Gastroesophageal sphincter (tissue), 4 donors: ENCODE data around the gene ADGB. TPM values are rescaled to one million over a fixed set of nuclear protein-coding genes. Genes with fewer than 3 reads are reported as not detected.

Source experiments
- ATAC-seq: fragments of 150-250 bp; one replicate; pipeline ENCODE4 v1.9.1; 2016; ENCODE audit warnings: mild to moderate bottlenecking, moderate library complexity
- H3K27ac ChIP-seq, 4 donors: fragments of 200-600 bp; sonication (generic) in 3 of 4; 1 replicate in 3 of 4; 2 replicates in 1 of 4; pipeline ENCODE4 v1.5.1; 2016 to 2019
- H3K27me3 ChIP-seq: fragments of 200-600 bp; sonication (generic); one replicate; pipeline ENCODE4 v1.5.1; 2019
- H3K36me3 ChIP-seq, 2 donors: fragments of 200-600 bp; sonication (generic); one replicate each; pipeline ENCODE4 v1.5.1; 2019; ENCODE audit warnings: control low read depth in 1 of 2
- H3K4me1 ChIP-seq, 3 donors: fragments of 200-600 bp; sonication (generic); 1 replicate in 2 of 3; 2 replicates in 1 of 3; pipeline ENCODE4 v1.5.1; 2016 to 2019; ENCODE audit warnings: control low read depth in 2 of 3
- H3K4me3 ChIP-seq, 2 donors: fragments of 200-600 bp; sonication (generic); one replicate each; pipeline ENCODE4 v1.5.1; 2019; ENCODE audit warnings: mild to moderate bottlenecking in 1 of 2, moderate library complexity in 1 of 2
- H3K9me3 ChIP-seq, 3 donors: fragments of 200-600 bp; sonication (generic); one replicate each; pipeline ENCODE4 v1.5.1; 2017 to 2019; ENCODE audit warnings: control low read depth in 2 of 3
- EP300 ChIP-seq: sonication (generic); formaldehyde crosslinking; IDR thresholded peaks from one replicate; pipeline ENCODE4 v1.6.1; 2017; ENCODE audit warnings: antibody characterized with exemption, mild to moderate bottlenecking
- POLR2A ChIP-seq, 2 donors: fragments of 450-650 bp; IDR thresholded peaks; one replicate each; pipeline ENCODE4 v1.6.1; 2017; ENCODE audit warnings: antibody characterized with exemption in 2 of 2, mild to moderate bottlenecking in 2 of 2, moderate library complexity in 1 of 2
- POLR2AphosphoS5 ChIP-seq: sonication (generic); formaldehyde crosslinking; IDR thresholded peaks from one replicate; pipeline ENCODE4 v1.6.1; 2017; ENCODE audit warnings: antibody characterized with exemption
- WGBS, 2 donors: methylation state at CpG; one replicate each; pipeline ENCODE4 v1.1.5; 2018; ENCODE audit warnings: low coverage in 1 of 2; 5-methylcytosine and 5-hydroxymethylcytosine counted together
- total RNA-seq, 4 donors: library from RNA; depleted of rRNA; stranded (reverse); fragments of >200 nt; gene quantifications; one replicate each; pipeline ENCODE4 v1.1.0, GENCODE V29; 2016
- TF ChIP-seq, protein P1 (sequence below), 4 experiments: fragments of 200-600 bp in 2 of 4; fragments of 450-650 bp in 2 of 4; sonication (generic) in 1 of 4; IDR thresholded peaks; one replicate each; pipeline ENCODE4 v1.5.1; 2017 to 2019; ENCODE audit warnings: antibody characterized with exemption in 4 of 4, mild to moderate bottlenecking in 2 of 4, moderate library complexity in 2 of 4

ADGB gene
- total RNA-seq, 4 donors from 2014 or later = not detected

DNA sequence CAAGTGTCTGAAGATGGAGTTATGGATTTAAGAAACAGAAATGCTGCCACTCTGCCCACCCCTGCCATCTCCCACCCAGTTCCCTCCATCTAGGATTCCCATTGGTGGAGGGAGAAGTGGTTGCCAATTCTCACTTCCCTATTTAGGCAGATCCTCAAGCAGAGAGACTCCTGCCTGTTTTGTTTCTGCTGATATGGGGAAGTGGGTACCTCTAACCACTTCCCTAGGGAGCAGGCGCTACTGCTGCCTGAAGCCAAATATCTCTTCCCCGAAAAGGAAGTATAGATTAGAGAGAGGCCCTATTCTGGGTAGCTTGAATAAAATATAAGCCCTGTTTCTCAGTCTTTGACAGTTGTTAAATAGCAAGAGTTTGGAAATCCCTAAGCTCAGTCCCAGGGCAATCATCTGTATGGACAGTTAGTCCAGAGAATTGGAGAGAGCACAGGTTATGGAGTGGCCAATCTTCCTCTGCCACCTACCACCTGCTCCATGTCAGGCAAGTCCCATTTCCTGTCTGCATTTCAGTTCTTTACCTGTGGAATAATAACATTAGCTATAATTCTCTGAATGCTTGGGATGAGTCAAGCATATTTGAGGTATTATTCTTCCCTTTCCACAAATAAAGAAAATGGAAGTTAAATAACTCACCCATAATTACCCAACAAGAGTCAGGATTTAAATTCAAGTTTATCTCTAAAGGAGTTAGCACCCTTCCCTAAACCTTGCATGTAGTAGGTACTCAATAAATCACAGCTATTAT lies 2.6 kb upstream of the ADGB start:
- peak; percentile 40 for ATAC-seq
- peaks cover 0 to 13% (median 0%) of the 10 kb centered on the region in 3 donors for H3K4me1 ChIP-seq

DNA sequence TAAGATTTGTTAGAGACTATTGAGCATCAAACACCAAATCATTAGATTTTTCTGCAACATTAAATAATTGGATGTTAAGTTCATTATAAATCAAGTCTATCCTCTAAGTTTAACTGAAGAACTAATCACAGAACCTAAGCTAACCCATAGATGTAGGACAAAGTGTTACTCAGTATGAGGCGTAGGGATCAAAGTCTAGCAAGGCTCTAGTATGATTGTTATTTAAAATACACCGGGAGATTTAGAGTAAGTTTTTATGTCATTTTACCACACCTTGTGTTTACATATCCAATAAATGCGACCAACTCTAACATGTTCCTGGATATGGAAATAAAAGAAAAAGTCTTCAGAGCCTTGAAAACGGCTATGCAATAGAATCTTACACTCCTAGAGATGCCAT lies 2.6 kb downstream of the ADGB start:
- Histone ChIP-seq H3K4me3 (no peak overlapping the region), H3K36me3 (no peaks in the 10 kb centered on the region), H3K9me3 (no peaks in the 10 kb centered on the region), H3K4me1 (peaks cover 0 to 13% (median 0%) of the 10 kb centered on the region in 3 donors), H3K27ac (no peak overlapping the region), H3K27me3 (no peaks in the 10 kb centered on the region)
- TF ChIP-seq, protein P1, sequence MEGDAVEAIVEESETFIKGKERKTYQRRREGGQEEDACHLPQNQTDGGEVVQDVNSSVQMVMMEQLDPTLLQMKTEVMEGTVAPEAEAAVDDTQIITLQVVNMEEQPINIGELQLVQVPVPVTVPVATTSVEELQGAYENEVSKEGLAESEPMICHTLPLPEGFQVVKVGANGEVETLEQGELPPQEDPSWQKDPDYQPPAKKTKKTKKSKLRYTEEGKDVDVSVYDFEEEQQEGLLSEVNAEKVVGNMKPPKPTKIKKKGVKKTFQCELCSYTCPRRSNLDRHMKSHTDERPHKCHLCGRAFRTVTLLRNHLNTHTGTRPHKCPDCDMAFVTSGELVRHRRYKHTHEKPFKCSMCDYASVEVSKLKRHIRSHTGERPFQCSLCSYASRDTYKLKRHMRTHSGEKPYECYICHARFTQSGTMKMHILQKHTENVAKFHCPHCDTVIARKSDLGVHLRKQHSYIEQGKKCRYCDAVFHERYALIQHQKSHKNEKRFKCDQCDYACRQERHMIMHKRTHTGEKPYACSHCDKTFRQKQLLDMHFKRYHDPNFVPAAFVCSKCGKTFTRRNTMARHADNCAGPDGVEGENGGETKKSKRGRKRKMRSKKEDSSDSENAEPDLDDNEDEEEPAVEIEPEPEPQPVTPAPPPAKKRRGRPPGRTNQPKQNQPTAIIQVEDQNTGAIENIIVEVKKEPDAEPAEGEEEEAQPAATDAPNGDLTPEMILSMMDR (IDR thresholded peaks at IDR 0.05) = no peak
- TF ChIP-seq EP300 = no peak
- no peak for TF ChIP-seq POLR2A (IDR thresholded peaks at IDR 0.05)
- TF ChIP-seq POLR2AphosphoS5 = no peak
- no peak for ATAC-seq
- WGBS, 2 donors = 52 to 64% methylated on average over 4 of the region's 4 CpGs

More for the DNA sequence above, 2.6 kb upstream of the ADGB start:
- no peak overlapping the region for H3K27ac ChIP-seq
- no peak for TF ChIP-seq POLR2A (IDR thresholded peaks at IDR 0.05)
- TF ChIP-seq POLR2AphosphoS5 = no peak
- TF ChIP-seq, protein P1 (IDR thresholded peaks at IDR 0.05) = no peak
- no peak for TF ChIP-seq EP300
- no peaks in the 10 kb centered on the region for H3K36me3 ChIP-seq
- H3K27me3 ChIP-seq = no peaks in the 10 kb centered on the region
- no CpG with 5 or more reads among the region's 2 CpGs for WGBS, 2 donors
- H3K4me3 ChIP-seq = no peak overlapping the region
- no peaks in the 10 kb centered on the region for H3K9me3 ChIP-seq

DNA sequence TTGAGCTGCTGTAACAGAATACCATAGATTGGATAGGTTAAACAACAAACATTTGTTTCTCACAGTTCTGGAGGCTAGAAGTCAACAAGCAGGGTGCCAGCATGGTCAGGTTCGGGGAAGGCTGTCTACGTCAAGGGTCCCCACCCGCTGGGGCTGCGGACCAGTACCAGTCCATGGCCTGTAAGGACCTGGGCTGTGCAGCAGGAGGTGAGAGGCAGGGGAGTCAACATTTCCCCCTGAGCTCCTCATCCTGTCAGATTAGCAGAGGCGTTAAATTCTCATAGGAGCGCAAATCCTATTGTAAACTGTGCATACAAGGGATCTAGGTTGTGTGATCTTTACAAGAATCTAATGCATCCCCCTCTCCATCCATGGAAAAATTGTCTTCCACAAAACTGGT lies 3.8 kb downstream of the ADGB start:
- H3K9me3 ChIP-seq = no peaks in the 10 kb centered on the region
- 36 to 48% methylated on average over 4 to 5 of the region's 6 CpGs for WGBS, 2 donors
- H3K27ac ChIP-seq = no peak overlapping the region
- peaks cover 0 to 13% (median 0%) of the 10 kb centered on the region in 3 donors for H3K4me1 ChIP-seq
- no peak overlapping the region for H3K4me3 ChIP-seq
- no peaks in the 10 kb centered on the region for H3K36me3 ChIP-seq
- H3K27me3 ChIP-seq = no peaks in the 10 kb centered on the region
- ATAC-seq = no peak
- TF ChIP-seq POLR2AphosphoS5 (no peak), POLR2A (IDR thresholded peaks at IDR 0.05) (no peak), EP300 (no peak)
- TF ChIP-seq, protein P1 (IDR thresholded peaks at IDR 0.05) = no peak

DNA sequence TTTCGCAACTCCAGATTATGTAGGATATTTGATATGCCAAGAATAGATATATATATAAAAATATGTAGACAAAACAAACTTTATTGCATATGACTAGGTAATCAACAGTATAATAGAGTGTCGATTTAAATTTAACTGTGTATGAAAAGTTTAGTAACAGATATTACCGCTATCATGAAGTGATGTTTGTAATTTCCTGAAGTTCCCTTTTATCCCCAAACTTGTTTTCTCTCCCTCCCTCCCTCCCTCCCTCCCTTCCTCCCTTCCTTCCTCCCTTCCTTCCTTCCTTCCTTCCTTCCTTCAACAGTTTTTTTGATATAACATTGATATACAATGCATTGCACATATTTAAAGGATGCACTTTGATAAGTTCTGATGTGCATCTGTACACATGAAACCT lies 15.2 kb downstream of the ADGB start:
- WGBS, 2 donors = 94 to 97% methylated on average over 3 of the region's 3 CpGs
- Histone ChIP-seq H3K9me3 (no peaks in the 10 kb centered on the region), H3K4me1 (no peaks in the 10 kb centered on the region), H3K27me3 (no peaks in the 10 kb centered on the region), H3K27ac (no peak overlapping the region), H3K36me3 (no peaks in the 10 kb centered on the region), H3K4me3 (no peak overlapping the region)
- ATAC-seq = no peak
- no peak for TF ChIP-seq POLR2AphosphoS5
- no peak for TF ChIP-seq EP300
- no peak for TF ChIP-seq POLR2A (IDR thresholded peaks at IDR 0.05)

DNA sequence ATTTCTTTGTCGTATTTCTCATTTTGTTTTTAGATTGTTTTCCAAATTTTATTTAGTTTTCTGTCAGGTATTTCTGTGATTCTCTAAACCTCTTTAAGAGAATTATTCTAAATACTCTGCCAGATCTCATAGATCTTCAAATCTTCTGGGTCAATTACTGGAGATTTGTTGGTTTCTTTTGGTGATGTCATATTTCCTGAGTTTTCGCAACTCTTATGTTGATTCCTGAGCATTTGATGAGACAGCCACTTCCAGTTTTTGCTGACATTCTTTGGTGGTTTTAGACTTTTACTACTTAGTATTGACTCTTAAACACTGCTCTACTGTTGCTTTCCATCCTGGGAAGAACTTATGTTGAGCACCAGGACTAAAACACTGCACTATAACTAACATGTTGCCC lies 21.9 kb downstream of the ADGB start:
- no peaks in the 10 kb centered on the region for H3K36me3 ChIP-seq
- H3K27ac ChIP-seq = no peak overlapping the region
- peaks cover 0 to 19% (median 0%) of the 10 kb centered on the region in 3 donors for H3K9me3 ChIP-seq
- TF ChIP-seq EP300 = no peak
- TF ChIP-seq POLR2A (IDR thresholded peaks at IDR 0.05) = no peak
- TF ChIP-seq, protein P1 (IDR thresholded peaks at IDR 0.05) = no peak
- no peak for TF ChIP-seq POLR2AphosphoS5
- ATAC-seq = no peak
- H3K4me1 ChIP-seq = no peaks in the 10 kb centered on the region
- 92 to 100% methylated on average over 1 to 2 of the region's 2 CpGs for WGBS, 2 donors
- H3K4me3 ChIP-seq = no peak overlapping the region
- no peaks in the 10 kb centered on the region for H3K27me3 ChIP-seq
